Memory B cell (primary cell): ENCODE results near the gene AUNIP.
A peak's percentile ranks its signal among the peaks of the same experiment; 100 is the strongest.

Source experiments
- ATAC-seq: fragments of 150-1000 bp; cut with Tn5 transposase; 2 replicates; pipeline ENCODE4 v1.10.0; 2021; ENCODE audit warnings: low read depth, mild to moderate bottlenecking, moderate library complexity
- DNase-seq, 2 donors: peaks; one replicate each; pipeline ENCODE4 v3.0.0; 2022; ENCODE audit warnings: low spot score in 2 of 2
- H3K27ac Mint-ChIP-seq: one replicate; pipeline ENCODE4 v1.8.0; 2022; ENCODE audit warnings: mild to moderate bottlenecking, moderate library complexity, mixed read lengths
- H3K27me3 Mint-ChIP-seq: one replicate; pipeline ENCODE4 v1.8.0; 2022; ENCODE audit warnings: mixed read lengths
- H3K36me3 Mint-ChIP-seq: one replicate; pipeline ENCODE4 v1.8.0; 2022; ENCODE audit warnings: mild to moderate bottlenecking, mixed read lengths
- H3K4me1 Mint-ChIP-seq: one replicate; pipeline ENCODE4 v1.8.0; 2022; ENCODE audit warnings: mixed read lengths
- H3K4me3 Mint-ChIP-seq: one replicate; pipeline ENCODE4 v1.8.0; 2022; ENCODE audit warnings: mild to moderate bottlenecking, moderate library complexity, mixed read lengths
- H3K9me3 Mint-ChIP-seq: one replicate; pipeline ENCODE4 v1.8.0; 2022; ENCODE audit warnings: mixed read lengths

The AUNIP gene

DNA sequence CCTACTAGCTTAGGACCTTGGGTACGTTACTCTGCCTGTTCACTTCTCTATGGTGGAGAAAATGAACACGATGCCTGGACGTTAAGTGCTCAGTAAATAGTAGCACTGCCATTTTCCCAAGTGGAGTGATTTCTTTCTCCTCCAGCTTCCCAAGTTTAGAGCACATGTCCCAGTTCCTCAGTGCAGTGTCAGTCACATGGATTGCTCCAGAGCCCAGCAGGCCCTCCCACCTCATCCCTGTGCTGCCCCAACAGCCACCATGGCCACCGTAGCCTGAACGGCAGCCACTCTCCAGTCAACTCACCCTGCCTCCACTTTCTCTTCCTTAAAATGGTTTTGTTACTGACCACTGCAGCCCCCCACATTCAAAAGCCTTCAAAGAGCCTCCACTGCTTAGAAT is 38.5 kb upstream of the AUNIP start:
- Mint-ChIP-seq H3K27me3 (no peaks in the 10 kb centered on the region), H3K9me3 (no peaks in the 10 kb centered on the region), H3K36me3 (peaks cover 3% of the 10 kb centered on the region), H3K27ac (no peak overlapping the region), H3K4me3 (no peak overlapping the region), H3K4me1 (peaks cover 3% of the 10 kb centered on the region)
- ATAC-seq (no peak), DNase-seq (no peak)

DNA sequence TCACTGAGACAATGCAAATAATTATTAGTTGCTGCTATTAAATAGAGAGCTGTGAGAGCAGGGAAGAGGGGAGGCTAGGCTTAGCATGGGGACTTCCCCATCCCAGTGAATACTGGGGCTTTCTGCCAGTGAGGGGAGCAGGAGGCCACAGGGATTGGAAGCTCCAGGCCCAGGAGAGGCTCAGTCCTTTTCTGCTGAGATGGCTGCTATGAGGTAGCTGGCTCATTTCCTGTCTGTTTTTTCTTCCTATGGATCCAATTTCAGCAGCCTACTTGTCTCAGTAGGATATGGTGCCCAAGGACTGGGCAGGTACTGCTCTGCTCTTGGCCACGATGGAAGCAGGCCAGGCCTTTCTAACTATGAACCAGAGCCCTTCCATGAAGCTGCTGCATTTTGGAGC is 37.0 kb upstream of the AUNIP start:
- no peak overlapping the region for H3K4me3 Mint-ChIP-seq
- no peak for DNase-seq
- ATAC-seq, result no peak
- peaks cover 3% of the 10 kb centered on the region for H3K4me1 Mint-ChIP-seq
- no peak overlapping the region for H3K27ac Mint-ChIP-seq
- H3K27me3 Mint-ChIP-seq, result no peaks in the 10 kb centered on the region
- no peaks in the 10 kb centered on the region for H3K9me3 Mint-ChIP-seq
- peaks cover under 1% of the 10 kb centered on the region for H3K36me3 Mint-ChIP-seq

DNA sequence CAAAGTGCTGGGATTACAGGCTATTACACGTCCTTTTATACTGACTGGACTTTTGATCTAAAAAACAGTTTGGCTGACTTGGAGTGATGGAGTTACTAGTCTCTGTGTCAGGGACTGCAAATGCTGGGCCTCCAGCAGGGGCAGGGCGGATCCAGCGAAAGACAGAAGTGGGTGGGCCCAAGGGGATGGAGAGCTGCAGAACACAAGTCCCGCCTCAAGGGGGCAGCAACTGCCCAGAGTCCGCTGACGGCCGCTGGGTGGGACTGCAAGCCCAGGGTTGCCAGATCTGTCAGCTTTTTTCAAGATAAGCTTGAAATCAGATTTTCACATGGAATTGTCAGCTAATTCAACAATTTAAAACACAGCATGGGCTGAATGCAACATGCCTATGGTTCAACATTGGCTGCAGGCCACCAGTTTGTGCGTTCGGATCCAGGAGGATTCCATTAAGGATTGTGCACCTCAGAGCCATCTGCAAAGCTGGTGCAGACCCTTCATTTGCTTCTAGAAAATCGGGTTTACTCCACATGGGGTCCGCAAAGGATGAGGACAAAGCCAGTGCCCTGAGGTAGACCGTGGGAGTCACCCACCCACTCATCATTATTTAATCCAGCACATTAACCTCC is 36.2 kb upstream of the AUNIP start:
- no peaks in the 10 kb centered on the region for H3K36me3 Mint-ChIP-seq
- no peaks in the 10 kb centered on the region for H3K9me3 Mint-ChIP-seq
- H3K27me3 Mint-ChIP-seq, result no peaks in the 10 kb centered on the region
- no peak overlapping the region for H3K27ac Mint-ChIP-seq
- ATAC-seq, result peak; percentile 99
- peak overlapping the region; percentile 12 for H3K4me3 Mint-ChIP-seq
- DNase-seq, result peak; percentile 90 to 92
- H3K4me1 Mint-ChIP-seq, result peaks cover 3% of the 10 kb centered on the region

DNA sequence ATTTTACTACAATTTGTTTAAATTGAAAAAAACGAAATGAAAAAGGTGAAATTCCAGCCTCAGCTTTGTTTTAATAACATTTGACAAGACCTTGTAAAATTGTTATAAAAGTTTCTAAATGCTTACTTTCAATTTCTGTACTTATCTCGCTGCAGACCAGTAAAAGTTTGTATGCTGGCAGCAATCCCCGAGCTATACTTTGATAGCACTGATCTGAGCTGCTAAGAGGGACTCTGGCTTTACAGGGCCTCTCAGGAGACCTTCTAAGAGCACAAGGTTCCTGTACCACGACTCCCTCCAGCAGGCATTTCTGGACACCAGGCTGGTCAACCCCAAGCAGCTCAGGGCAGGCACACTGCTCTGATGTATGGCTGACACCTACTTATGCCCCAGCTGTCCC is 33.9 kb upstream of the AUNIP start:
- H3K27me3 Mint-ChIP-seq, result no peaks in the 10 kb centered on the region
- no peak for DNase-seq

DNA sequence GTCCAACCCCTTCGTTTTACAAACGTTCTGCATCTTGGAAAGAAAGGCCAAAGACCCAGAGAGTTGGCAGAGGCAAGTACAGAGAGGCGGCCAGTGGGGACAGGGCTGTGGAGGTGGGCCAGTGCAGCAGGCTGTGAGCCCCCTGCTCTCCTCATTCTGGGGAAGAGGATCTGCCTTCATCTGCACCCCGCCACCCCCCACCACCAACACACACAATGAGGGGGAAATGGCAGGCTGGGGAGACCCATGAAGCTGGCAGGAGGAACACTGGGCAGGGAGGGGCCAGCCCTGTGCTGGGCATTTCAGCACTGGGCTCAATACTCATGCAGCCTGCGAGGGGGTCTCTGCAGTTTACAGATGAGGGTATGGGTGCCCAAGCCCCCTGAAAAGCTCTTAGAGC is 32.3 kb upstream of the AUNIP start:
- DNase-seq, result no peak
- ATAC-seq, result no peak
- Mint-ChIP-seq H3K27me3 (no peaks in the 10 kb centered on the region), H3K36me3 (no peaks in the 10 kb centered on the region), H3K9me3 (no peaks in the 10 kb centered on the region), H3K4me3 (no peak overlapping the region), H3K4me1 (peaks cover 3% of the 10 kb centered on the region), H3K27ac (no peak overlapping the region)

More for the DNA sequence above, 33.9 kb upstream of the AUNIP start:
- Mint-ChIP-seq H3K4me1 (peaks cover 3% of the 10 kb centered on the region), H3K4me3 (no peak overlapping the region), H3K36me3 (no peaks in the 10 kb centered on the region), H3K9me3 (no peaks in the 10 kb centered on the region), H3K27ac (no peak overlapping the region)
- no peak for ATAC-seq

DNA sequence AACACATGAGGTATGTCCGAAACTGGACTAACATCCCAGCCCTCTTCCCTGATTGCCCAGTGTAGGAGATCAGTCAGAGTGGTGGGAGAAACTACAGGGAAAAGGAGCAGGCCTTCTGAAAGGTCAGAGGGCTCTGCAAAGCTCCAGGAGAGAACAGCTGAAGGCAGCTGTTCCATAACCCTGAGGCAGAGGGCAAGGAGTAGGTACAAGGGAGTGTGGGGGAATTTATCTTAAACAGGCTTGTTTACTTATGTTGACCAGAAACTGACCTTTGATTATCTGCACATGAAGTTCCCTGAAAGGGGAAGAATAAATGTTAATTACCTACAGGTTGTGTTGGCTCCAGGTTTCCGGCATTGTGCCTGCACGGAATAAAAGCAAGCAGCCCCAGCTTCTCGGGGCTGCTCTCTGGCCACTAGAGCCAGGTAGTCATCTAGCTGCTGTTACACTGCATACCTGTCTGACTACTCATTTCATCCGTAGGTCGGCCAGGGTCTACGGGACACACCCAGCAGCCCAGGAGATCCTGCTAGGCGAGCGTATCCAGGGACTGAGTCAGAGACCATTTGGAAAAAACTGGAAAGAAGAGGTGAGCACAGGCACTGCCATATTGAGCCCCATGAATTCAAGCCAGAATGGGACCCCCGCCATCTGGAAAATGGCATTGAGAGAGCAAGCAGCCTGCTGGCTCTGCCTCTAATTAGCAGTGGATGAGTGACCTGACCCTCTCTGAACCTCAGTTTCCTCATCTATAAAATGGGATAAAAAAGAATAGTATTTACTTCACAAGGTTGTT is 31.2 kb upstream of the AUNIP start:
- Mint-ChIP-seq H3K27ac (no peak overlapping the region), H3K27me3 (no peaks in the 10 kb centered on the region), H3K4me1 (peaks cover 3% of the 10 kb centered on the region), H3K36me3 (no peaks in the 10 kb centered on the region), H3K4me3 (no peak overlapping the region), H3K9me3 (no peaks in the 10 kb centered on the region)
- ATAC-seq, result no peak
- no peak for DNase-seq

DNA sequence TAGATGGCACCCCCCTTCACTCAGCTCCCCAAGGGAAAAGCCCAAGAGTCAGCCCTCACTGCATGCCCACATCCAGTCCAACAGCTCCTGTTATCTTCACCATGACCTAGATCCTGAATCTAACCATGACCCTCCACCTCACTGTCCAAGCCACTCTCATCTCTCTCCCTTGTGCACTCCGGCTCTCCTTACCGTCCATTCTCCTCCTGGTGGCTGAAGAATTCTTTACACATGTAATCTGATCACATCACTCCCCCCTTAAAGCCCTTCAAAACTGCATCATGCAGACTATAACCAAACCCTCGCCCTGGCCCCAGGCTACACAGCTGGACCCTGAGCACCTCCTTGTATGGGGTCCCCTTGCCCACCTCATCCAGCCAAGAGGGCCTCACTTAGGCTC is 30.2 kb upstream of the AUNIP start:
- no peak for DNase-seq
- no peak for ATAC-seq
- no peaks in the 10 kb centered on the region for H3K27me3 Mint-ChIP-seq
- H3K27ac Mint-ChIP-seq, result no peak overlapping the region
- no peak overlapping the region for H3K4me3 Mint-ChIP-seq
- H3K4me1 Mint-ChIP-seq, result no peaks in the 10 kb centered on the region
- no peaks in the 10 kb centered on the region for H3K36me3 Mint-ChIP-seq
- H3K9me3 Mint-ChIP-seq, result no peaks in the 10 kb centered on the region

DNA sequence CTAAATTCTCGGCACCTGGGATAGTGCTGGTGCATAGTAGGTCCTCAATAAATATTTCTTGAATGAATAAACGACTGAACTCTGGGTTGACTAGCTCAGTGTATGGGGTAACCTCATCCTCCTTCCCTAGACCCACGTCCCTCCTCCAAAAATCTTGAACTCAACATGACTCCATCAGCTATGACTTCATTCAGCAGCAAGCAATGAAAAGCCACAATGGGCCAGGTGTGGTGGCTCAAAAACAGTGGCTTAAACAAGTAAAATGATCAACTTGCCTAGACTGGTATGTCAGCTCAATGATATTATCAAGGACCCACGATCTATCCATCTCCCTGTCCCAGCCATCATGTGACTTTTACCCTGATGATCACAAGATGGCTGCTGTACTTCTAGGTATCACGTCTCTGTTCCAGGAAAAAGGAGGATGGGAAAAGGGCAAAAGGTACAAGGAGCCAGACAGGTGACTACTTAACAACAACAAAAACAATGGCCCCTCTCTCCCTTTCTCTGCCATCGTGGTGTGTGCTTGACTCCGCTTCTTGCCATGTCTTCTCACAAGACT is 29.2 kb upstream of the AUNIP start:
- no peak overlapping the region for H3K4me3 Mint-ChIP-seq
- no peaks in the 10 kb centered on the region for H3K36me3 Mint-ChIP-seq
- H3K4me1 Mint-ChIP-seq, result no peaks in the 10 kb centered on the region
- ATAC-seq, result no peak
- H3K27me3 Mint-ChIP-seq, result no peaks in the 10 kb centered on the region
- no peak overlapping the region for H3K27ac Mint-ChIP-seq
- no peak for DNase-seq
- H3K9me3 Mint-ChIP-seq, result no peaks in the 10 kb centered on the region

DNA sequence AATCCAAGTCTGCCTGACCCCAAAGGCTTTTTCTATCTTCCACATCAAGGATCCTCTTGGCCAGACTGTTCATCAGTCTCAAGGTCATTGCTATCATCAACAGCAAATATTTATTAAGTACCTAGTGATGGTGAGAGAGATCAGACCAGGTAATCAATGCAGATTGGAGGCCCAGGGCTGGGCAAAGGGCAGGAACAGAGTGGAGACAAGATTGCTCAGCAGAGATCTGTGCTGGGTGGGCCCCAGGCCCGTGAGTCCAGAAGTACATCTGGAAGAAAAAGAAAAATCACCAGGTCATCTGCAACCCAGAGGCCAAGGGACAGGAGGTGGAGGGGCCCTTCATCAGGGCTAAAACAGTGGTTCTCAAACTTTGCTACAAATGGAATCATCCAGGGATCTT is 26.3 kb upstream of the AUNIP start:
- no peak overlapping the region for H3K27ac Mint-ChIP-seq
- H3K27me3 Mint-ChIP-seq, result no peaks in the 10 kb centered on the region
- DNase-seq, result no peak
- H3K9me3 Mint-ChIP-seq, result no peaks in the 10 kb centered on the region
- H3K36me3 Mint-ChIP-seq, result no peaks in the 10 kb centered on the region
- no peak for ATAC-seq
- H3K4me3 Mint-ChIP-seq, result no peak overlapping the region
- no peaks in the 10 kb centered on the region for H3K4me1 Mint-ChIP-seq

DNA sequence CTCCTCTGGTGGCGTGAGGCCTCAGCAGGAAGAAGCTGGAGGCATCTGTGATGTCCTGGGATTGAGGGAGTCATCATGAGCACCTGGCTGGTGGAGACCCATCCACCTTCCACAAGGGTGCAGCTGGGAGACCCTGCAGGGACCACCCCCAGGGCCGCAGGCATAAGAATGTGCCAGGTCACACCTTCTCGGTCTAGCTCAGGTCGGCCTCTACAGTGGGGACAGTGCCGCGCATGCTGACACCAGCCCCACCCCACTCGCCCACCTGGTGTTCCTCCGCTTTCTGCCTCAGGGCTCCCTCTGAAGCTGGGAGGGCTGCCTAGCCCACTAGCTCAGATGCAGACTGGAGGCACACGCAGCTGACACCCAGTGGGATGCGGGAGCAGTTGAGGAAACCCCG is 22.0 kb upstream of the AUNIP start:
- DNase-seq (no peak), ATAC-seq (no peak)
- Mint-ChIP-seq H3K36me3 (no peaks in the 10 kb centered on the region), H3K27me3 (no peaks in the 10 kb centered on the region), H3K9me3 (no peaks in the 10 kb centered on the region), H3K27ac (no peak overlapping the region), H3K4me3 (no peak overlapping the region), H3K4me1 (no peaks in the 10 kb centered on the region)

DNA sequence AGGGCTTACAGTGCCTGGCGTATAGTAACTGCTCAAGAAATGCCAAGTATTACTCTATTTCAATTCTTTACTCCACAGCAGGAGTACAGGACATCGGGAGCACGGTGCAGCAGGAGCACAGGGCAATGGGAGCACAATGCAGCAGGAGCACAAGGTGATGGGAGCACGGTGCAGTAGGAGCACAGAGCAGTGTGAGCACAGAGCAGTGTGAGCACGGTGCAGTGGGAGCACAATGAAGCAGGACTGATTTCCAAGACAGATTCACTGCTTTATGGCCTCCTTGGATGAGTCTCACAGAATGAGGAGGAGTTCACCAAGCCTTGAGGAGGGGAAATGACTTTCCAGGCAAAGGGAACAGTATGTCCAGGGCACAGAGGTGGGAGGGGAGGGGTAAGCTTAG is 21.3 kb upstream of the AUNIP start:
- H3K36me3 Mint-ChIP-seq, result no peaks in the 10 kb centered on the region
- no peak overlapping the region for H3K27ac Mint-ChIP-seq
- no peak overlapping the region for H3K4me3 Mint-ChIP-seq
- no peaks in the 10 kb centered on the region for H3K9me3 Mint-ChIP-seq
- ATAC-seq (no peak), DNase-seq (no peak)
- peaks cover 3% of the 10 kb centered on the region for H3K4me1 Mint-ChIP-seq
- H3K27me3 Mint-ChIP-seq, result no peaks in the 10 kb centered on the region

DNA sequence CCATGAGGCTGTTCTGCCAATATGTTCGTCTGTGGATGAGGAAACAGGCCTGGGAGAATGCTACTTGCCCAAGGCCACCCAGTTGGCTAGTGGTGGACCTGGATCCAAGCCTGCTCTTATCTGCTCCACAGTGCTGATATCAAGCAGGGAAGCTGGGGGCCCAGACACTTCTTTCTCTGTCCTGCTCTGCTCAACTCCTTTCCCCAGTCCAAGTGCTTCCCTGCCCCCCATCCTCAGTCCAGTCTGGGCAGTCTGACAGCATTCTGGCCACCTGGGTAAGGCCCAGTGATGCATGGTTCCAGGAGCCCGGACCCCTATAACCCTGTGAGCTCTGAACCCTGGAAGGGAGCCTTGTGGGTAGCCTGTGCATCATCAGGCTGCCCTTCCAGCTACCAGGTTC is 20.4 kb upstream of the AUNIP start:
- Mint-ChIP-seq H3K27me3 (no peaks in the 10 kb centered on the region), H3K9me3 (no peaks in the 10 kb centered on the region), H3K4me3 (no peak overlapping the region), H3K36me3 (no peaks in the 10 kb centered on the region), H3K27ac (no peak overlapping the region), H3K4me1 (peaks cover 8% of the 10 kb centered on the region)
- ATAC-seq (no peak), DNase-seq (no peak)

DNA sequence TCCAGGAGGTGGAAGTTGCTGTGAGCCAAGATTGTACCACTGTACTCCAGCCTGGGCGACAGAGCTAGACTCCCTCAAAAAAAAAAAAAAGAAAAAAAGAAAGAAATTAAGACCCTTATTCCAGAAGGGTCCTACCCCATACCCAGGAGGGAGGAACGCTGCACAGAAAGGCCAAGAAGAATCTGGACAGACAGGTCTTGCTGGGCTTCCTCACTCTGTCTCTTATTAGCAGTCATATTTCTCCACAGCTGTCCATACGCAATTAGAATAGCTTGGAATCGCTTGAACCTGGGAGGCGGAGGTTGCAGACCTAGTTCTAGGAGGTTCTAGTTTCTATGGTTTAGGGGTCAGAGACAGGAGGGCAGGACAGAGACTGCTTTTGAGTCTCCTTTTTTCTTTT is 19.4 kb upstream of the AUNIP start:
- H3K36me3 Mint-ChIP-seq, result no peaks in the 10 kb centered on the region
- peaks cover 9% of the 10 kb centered on the region for H3K4me1 Mint-ChIP-seq
- H3K27ac Mint-ChIP-seq, result no peak overlapping the region
- no peak for DNase-seq
- ATAC-seq, result no peak
- H3K9me3 Mint-ChIP-seq, result no peaks in the 10 kb centered on the region
- H3K4me3 Mint-ChIP-seq, result no peak overlapping the region
- no peaks in the 10 kb centered on the region for H3K27me3 Mint-ChIP-seq

DNA sequence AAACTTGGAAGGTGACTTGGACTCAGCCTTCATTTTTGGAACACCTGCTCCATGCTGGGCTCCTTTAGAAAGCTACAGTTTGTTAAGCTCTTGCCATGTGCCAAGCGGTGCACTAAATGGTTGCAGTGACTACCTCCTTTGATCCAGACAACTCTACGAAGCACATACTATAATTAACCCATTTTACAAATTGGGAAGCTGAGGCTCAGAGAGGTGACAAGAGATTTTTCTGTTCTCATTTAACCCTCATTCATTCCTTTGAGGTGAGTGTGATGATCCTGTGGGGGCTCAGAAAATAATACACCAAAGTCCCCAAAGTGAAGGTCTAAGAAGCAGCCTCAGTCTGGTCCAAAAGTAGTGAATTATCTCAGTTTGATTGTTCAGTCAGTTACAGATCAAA is 17.9 kb upstream of the AUNIP start:
- Mint-ChIP-seq H3K27me3 (no peaks in the 10 kb centered on the region), H3K27ac (no peak overlapping the region), H3K4me3 (no peak overlapping the region), H3K4me1 (peaks cover 17% of the 10 kb centered on the region), H3K9me3 (no peaks in the 10 kb centered on the region), H3K36me3 (no peaks in the 10 kb centered on the region)
- ATAC-seq (no peak), DNase-seq (no peak)

DNA sequence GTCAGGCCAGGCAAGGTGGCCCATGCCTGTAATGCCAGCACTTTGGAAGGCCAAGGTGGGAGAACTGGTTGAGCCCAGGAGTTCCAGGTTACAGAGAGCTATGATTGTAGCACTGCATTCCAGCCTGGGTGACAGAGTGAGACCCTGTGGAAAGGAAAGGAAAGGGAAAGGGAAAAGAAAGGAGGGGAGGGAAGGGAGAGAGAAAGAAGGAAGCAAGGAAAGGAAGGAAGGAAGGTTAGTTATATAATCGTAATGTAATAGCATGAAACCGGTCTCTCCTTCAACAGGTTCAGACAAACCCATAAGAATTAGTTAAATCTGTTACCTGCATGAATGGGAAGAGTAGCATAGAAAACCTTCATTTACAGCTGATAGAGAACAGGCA is 17.4 kb upstream of the AUNIP start:
- H3K4me1 Mint-ChIP-seq, result peaks cover 17% of the 10 kb centered on the region
- H3K27me3 Mint-ChIP-seq, result no peaks in the 10 kb centered on the region
- no peak overlapping the region for H3K4me3 Mint-ChIP-seq
- ATAC-seq, result no peak
- H3K27ac Mint-ChIP-seq, result no peak overlapping the region
- no peaks in the 10 kb centered on the region for H3K9me3 Mint-ChIP-seq
- DNase-seq, result no peak
- H3K36me3 Mint-ChIP-seq, result no peaks in the 10 kb centered on the region
